Measurements from ENCODE around the gene OTUD5.

Gene OTUD5

GRCh38 chrX:48972220-48973164, 15.1 kb upstream of the OTUD5 start:
- DNase-seq (ENCODE audit: low read depth) = peak; percentile 61

- peak; percentile 71 for DNase-seq (ENCODE audit: low read depth)
Measured at GRCh38 chrX:48971249-48972219, 14.1 kb upstream of the OTUD5 start, which contains the start of gene KCND1. Gene KCND1 (minus strand): TSS chrX:48971844. CDS start chrX:48970271, 1,573 bp downstream.

GRCh38 chrX:48969471-48969870, 12.1 kb upstream of the OTUD5 start:
- DNase-seq (ENCODE audit: low read depth) = no peak

GRCh38 chrX:48968377-48968776, 11.0 kb upstream of the OTUD5 start:
- DNase-seq (ENCODE audit: low read depth) = no peak

- peak; percentile 71 for DNase-seq (ENCODE audit: low read depth)
Measured at GRCh38 chrX:48966796-48967579, 9.6 kb upstream of the OTUD5 start.

- DNase-seq (ENCODE audit: low read depth) = no peak
Measured at GRCh38 chrX:48965959-48966358, 8.6 kb upstream of the OTUD5 start.

- DNase-seq (ENCODE audit: low read depth) = no peak
Measured at GRCh38 chrX:48961585-48962091, 4.2 kb upstream of the OTUD5 start.

GRCh38 chrX:48960291-48960690, 2.9 kb upstream of the OTUD5 start:
- no peak for DNase-seq (ENCODE audit: low read depth)

GRCh38 chrX:48958635-48959094, 1.3 kb upstream of the OTUD5 start:
- DNase-seq (ENCODE audit: low read depth) = peak; percentile 78

GRCh38 chrX:48957827-48958634, 624 bp upstream of the OTUD5 start:
- peak; percentile 98 for DNase-seq (ENCODE audit: low read depth)

- DNase-seq (ENCODE audit: low read depth) = no peak
Measured at GRCh38 chrX:48956728-48957414, 536 bp downstream of the OTUD5 start.

- no peak for DNase-seq (ENCODE audit: low read depth)
Measured at GRCh38 chrX:48948589-48948988, 8.8 kb downstream of the OTUD5 start.

- peak; percentile 54 for DNase-seq (ENCODE audit: low read depth)
Measured at GRCh38 chrX:48945517-48946348, 11.7 kb downstream of the OTUD5 start.

- no peak for DNase-seq (ENCODE audit: low read depth)
Measured at GRCh38 chrX:48942895-48943294, 14.5 kb downstream of the OTUD5 start.

- no peak for DNase-seq (ENCODE audit: low read depth)
Measured at GRCh38 chrX:48940404-48940955, 16.9 kb downstream of the OTUD5 start.

- no peak for DNase-seq (ENCODE audit: low read depth)
Measured at GRCh38 chrX:48939524-48940228, 17.7 kb downstream of the OTUD5 start.

GRCh38 chrX:48938721-48939425, 18.5 kb downstream of the OTUD5 start:
- no peak for DNase-seq (ENCODE audit: low read depth)
